ENCODE data around the gene PARG.
"Not testable (repeated sequence)": the region's sequence is repeated elsewhere in the genome, so short reads cannot be mapped to it uniquely, and the experiment has no call there.

DNA sequence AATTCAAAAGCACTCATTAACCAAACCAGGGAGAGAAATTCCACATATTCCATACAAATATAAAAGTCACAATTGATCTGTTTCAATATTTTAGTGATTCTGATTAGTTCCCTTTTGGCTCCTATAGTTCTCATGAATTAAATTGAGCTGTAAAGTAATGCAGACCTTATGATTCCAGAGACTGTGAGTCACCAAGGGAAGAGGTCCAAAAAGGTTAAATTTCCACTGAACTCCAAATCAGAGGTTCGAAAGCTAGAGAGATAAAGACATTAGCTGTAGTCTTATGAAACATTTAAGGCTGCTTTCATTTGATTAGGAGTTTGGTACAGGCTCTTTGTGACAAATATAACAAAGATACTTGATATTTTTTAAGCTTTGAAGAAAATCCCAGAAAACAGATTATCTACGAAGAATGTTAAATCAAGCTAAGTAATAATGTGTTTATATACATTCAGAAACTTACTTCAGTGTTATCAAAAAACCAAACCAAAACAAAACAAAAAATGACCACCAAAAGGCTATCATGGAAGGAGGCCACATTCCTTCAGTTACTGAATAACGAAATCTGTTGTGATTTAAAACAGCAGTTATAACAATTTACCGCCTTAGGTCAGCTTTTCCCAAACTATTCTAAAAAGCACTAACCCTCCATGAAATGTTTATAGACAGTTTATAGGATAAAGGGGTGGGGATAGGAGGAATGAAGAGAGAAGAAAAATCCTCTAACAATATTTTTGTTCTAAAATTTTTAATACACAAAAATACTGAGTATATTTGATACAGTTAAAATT, 33.3 kb downstream of the PARG start:
- TF ChIP-seq, protein P1, sequence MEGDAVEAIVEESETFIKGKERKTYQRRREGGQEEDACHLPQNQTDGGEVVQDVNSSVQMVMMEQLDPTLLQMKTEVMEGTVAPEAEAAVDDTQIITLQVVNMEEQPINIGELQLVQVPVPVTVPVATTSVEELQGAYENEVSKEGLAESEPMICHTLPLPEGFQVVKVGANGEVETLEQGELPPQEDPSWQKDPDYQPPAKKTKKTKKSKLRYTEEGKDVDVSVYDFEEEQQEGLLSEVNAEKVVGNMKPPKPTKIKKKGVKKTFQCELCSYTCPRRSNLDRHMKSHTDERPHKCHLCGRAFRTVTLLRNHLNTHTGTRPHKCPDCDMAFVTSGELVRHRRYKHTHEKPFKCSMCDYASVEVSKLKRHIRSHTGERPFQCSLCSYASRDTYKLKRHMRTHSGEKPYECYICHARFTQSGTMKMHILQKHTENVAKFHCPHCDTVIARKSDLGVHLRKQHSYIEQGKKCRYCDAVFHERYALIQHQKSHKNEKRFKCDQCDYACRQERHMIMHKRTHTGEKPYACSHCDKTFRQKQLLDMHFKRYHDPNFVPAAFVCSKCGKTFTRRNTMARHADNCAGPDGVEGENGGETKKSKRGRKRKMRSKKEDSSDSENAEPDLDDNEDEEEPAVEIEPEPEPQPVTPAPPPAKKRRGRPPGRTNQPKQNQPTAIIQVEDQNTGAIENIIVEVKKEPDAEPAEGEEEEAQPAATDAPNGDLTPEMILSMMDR (IDR thresholded peaks at IDR 0.05 in 8 of 11, conservative IDR thresholded peaks at IDR 0.05 in 3 of 11): not testable (repeated sequence)
- not testable (repeated sequence) for TF ChIP-seq POLR2A (IDR thresholded peaks at IDR 0.05)
